ENCODE results near the gene TPTE2. TPM values are rescaled to one million over a fixed set of nuclear protein-coding genes. Genes with fewer than 3 reads are reported as not detected.

TPTE2 gene
- polyA plus RNA-seq, 1 donor (not counting 4 experiments of a cell fraction or from before 2014, with no cell fraction given) = not detected

GRCh38 chr13:19596960-19597361 is 35.6 kb upstream of the TPTE2 start:
- dilution Hi-C loops (cut with MboI; ENCODE audit: extremely low pct_ligation_motif_present, low sequenced_read_pairs) = no loop called here
- no peak for FAIRE-seq
- no peak overlapping the region for H3K27ac ChIP-seq (ENCODE audit: control insufficient read depth, insufficient read depth, low read length)

DNA sequence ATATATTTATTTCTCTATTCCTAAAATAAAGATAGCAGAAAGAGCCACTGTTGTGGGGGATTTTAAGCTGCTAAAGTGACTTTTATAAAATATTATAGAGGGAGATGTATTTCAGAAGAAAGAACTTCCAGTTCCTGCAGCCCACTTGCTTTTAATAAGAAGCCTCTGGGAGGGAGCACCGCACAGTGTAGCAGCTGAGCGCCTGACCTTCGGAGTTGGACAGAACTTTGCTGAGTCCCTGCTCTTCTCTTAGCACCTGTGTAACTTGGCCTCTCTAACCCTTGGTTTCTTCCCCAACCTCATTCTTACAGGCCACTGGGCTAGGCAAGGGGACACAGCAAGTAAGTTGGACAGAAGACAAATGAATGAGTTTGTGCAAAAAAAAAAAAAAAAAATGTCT is 34.8 kb upstream of the TPTE2 start:
- Histone ChIP-seq H2AFZ (ENCODE audit: control insufficient read depth, low read length) (no peak overlapping the region), H3K27me3 (ENCODE audit: control insufficient read depth, extremely low read depth, insufficient read depth, low read length) (no peaks in the 10 kb centered on the region), H4K20me1 (ENCODE audit: control insufficient read depth, extremely low read depth, insufficient read depth, low read length) (no peaks in the 10 kb centered on the region), H3K79me2 (ENCODE audit: control insufficient read depth, insufficient read depth, low read length) (no peaks in the 10 kb centered on the region), H3K36me3 (ENCODE audit: control insufficient read depth in 2 of 2, extremely low read depth in 1 of 2, insufficient read depth in 2 of 2, low read length in 2 of 2) (no peaks in the 10 kb centered on the region), H3K4me3 (ENCODE audit: control insufficient read depth in 2 of 3, extremely low read depth in 1 of 3, insufficient read depth in 2 of 3, low read depth in 1 of 3, low read length in 3 of 3) (no peak overlapping the region), H3K4me1 (ENCODE audit: control insufficient read depth, extremely low read depth, insufficient read depth, low read length) (peaks cover 6% of the 10 kb centered on the region), H3K9me1 (ENCODE audit: control insufficient read depth, extremely low read depth, insufficient read depth, low read length) (no peaks in the 10 kb centered on the region), H3K4me2 (ENCODE audit: control insufficient read depth, extremely low read depth, insufficient read depth, low read depth, low read length) (no peak overlapping the region), H3K9ac (ENCODE audit: control insufficient read depth, extremely low read depth, insufficient read depth, low read length) (no peak overlapping the region), H3K9me3 (ENCODE audit: control insufficient read depth, low read depth, low read length) (no peaks in the 10 kb centered on the region), H3K27ac (ENCODE audit: control insufficient read depth, insufficient read depth, low read length) (no peak overlapping the region)
- TF ChIP-seq EZH2 (IDR thresholded peaks at IDR 0.05; ENCODE audit: low read length) = no peak
- TF ChIP-seq, protein P1, sequence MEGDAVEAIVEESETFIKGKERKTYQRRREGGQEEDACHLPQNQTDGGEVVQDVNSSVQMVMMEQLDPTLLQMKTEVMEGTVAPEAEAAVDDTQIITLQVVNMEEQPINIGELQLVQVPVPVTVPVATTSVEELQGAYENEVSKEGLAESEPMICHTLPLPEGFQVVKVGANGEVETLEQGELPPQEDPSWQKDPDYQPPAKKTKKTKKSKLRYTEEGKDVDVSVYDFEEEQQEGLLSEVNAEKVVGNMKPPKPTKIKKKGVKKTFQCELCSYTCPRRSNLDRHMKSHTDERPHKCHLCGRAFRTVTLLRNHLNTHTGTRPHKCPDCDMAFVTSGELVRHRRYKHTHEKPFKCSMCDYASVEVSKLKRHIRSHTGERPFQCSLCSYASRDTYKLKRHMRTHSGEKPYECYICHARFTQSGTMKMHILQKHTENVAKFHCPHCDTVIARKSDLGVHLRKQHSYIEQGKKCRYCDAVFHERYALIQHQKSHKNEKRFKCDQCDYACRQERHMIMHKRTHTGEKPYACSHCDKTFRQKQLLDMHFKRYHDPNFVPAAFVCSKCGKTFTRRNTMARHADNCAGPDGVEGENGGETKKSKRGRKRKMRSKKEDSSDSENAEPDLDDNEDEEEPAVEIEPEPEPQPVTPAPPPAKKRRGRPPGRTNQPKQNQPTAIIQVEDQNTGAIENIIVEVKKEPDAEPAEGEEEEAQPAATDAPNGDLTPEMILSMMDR (optimal IDR thresholded peaks at IDR 0.05 in 1 of 3, IDR thresholded peaks at IDR 0.05 in 1 of 3, conservative IDR thresholded peaks at IDR 0.05 in 1 of 3; ENCODE audit: extremely low read depth in 1 of 3, insufficient read depth in 2 of 3, low read length in 3 of 3) = no peak
- dilution Hi-C loops (cut with MboI; ENCODE audit: extremely low pct_ligation_motif_present, low sequenced_read_pairs) = no loop called here
- no peak for FAIRE-seq
- no peak for DNase-seq (ENCODE audit: low read depth, low spot score)

More at GRCh38 chr13:19596960-19597361, 35.6 kb upstream of the TPTE2 start:
- no peaks in the 10 kb centered on the region for H3K27me3 ChIP-seq (ENCODE audit: control insufficient read depth, extremely low read depth, insufficient read depth, low read length)
- no peaks in the 10 kb centered on the region for H3K36me3 ChIP-seq (ENCODE audit: control insufficient read depth in 2 of 2, extremely low read depth in 1 of 2, insufficient read depth in 2 of 2, low read length in 2 of 2)
- H3K4me3 ChIP-seq (ENCODE audit: control insufficient read depth in 2 of 3, extremely low read depth in 1 of 3, insufficient read depth in 2 of 3, low read depth in 1 of 3, low read length in 3 of 3) = no peak overlapping the region
- no peaks in the 10 kb centered on the region for H4K20me1 ChIP-seq (ENCODE audit: control insufficient read depth, extremely low read depth, insufficient read depth, low read length)
- H3K4me1 ChIP-seq (ENCODE audit: control insufficient read depth, extremely low read depth, insufficient read depth, low read length) = peaks cover 6% of the 10 kb centered on the region
- TF ChIP-seq, protein P1 (optimal IDR thresholded peaks at IDR 0.05 in 1 of 3, IDR thresholded peaks at IDR 0.05 in 1 of 3, conservative IDR thresholded peaks at IDR 0.05 in 1 of 3; ENCODE audit: extremely low read depth in 1 of 3, insufficient read depth in 2 of 3, low read length in 3 of 3) = no peak
- TF ChIP-seq EZH2 (IDR thresholded peaks at IDR 0.05; ENCODE audit: low read length) = no peak
- no peaks in the 10 kb centered on the region for H3K9me3 ChIP-seq (ENCODE audit: control insufficient read depth, low read depth, low read length)
- H3K4me2 ChIP-seq (ENCODE audit: control insufficient read depth, extremely low read depth, insufficient read depth, low read depth, low read length) = no peak overlapping the region
- H2AFZ ChIP-seq (ENCODE audit: control insufficient read depth, low read length) = no peak overlapping the region
- peaks cover 5% of the 10 kb centered on the region for H3K79me2 ChIP-seq (ENCODE audit: control insufficient read depth, insufficient read depth, low read length)
- H3K9ac ChIP-seq (ENCODE audit: control insufficient read depth, extremely low read depth, insufficient read depth, low read length) = no peak overlapping the region
- DNase-seq (ENCODE audit: low read depth, low spot score) = no peak
- no peaks in the 10 kb centered on the region for H3K9me1 ChIP-seq (ENCODE audit: control insufficient read depth, extremely low read depth, insufficient read depth, low read length)

All from keratinocyte (primary cell).